ENCODE results near the gene EFCAB5.
"Not testable (repeated sequence)": the region's sequence is repeated elsewhere in the genome, so short reads cannot be mapped to it uniquely, and the experiment has no call there.

Gene EFCAB5

GRCh38 chr17:29941334-29941733 is at the start of gene EFCAB5:
Gene EFCAB5 (plus strand): TSS chr17:29941634. CDS start chr17:29941797, 163 bp downstream.
- Histone ChIP-seq H3K36me3 (no peaks in the 10 kb centered on the region), H3K27me3 (no peaks in the 10 kb centered on the region), H3K4me1 (no peaks in the 10 kb centered on the region), H3K9me3 (no peaks in the 10 kb centered on the region), H3K4me3 (no peak within 1 kb of the TSS), H3K27ac (no peak within 1 kb of the TSS)
- DNase-seq, result no peak
- TF ChIP-seq CTCF (IDR thresholded peaks at IDR 0.05), result no peak
- intact Hi-C loops (cut with DNase I; ENCODE audit: low total_unique reads), result no loop called here

GRCh38 chr17:29892201-29892600 is 49.2 kb upstream of the EFCAB5 start:
- intact Hi-C loops (cut with DNase I; ENCODE audit: low total_unique reads), result no loop called here
- H3K27ac ChIP-seq, result no peak overlapping the region
- H3K27me3 ChIP-seq, result no peaks in the 10 kb centered on the region

GRCh38 chr17:29897136-29897535 is 44.3 kb upstream of the EFCAB5 start:
- H3K4me1 ChIP-seq; DNase-seq; H3K4me3 ChIP-seq; H3K36me3 ChIP-seq; intact Hi-C loops (cut with DNase I; ENCODE audit: low total_unique reads); H3K9me3 ChIP-seq; H3K27ac ChIP-seq; H3K27me3 ChIP-seq: not testable (repeated sequence)

More at GRCh38 chr17:29892201-29892600, 49.2 kb upstream of the EFCAB5 start:
- no peak for TF ChIP-seq CTCF (IDR thresholded peaks at IDR 0.05)
- Histone ChIP-seq H3K4me1 (no peaks in the 10 kb centered on the region), H3K4me3 (no peak overlapping the region), H3K36me3 (no peaks in the 10 kb centered on the region), H3K9me3 (no peaks in the 10 kb centered on the region)
- no peak for DNase-seq

GRCh38 chr17:29903471-29903870 is 38.0 kb upstream of the EFCAB5 start:
- intact Hi-C loops (cut with DNase I; ENCODE audit: low total_unique reads), result no loop called here
- H3K4me1 ChIP-seq, result no peaks in the 10 kb centered on the region
- TF ChIP-seq CTCF (IDR thresholded peaks at IDR 0.05), result no peak
- H3K27me3 ChIP-seq, result no peaks in the 10 kb centered on the region
- no peak overlapping the region for H3K4me3 ChIP-seq
- no peak overlapping the region for H3K27ac ChIP-seq
- H3K9me3 ChIP-seq, result peaks cover 0 to 3% (median 0%) of the 10 kb centered on the region in 3 donors
- no peak for DNase-seq
- no peaks in the 10 kb centered on the region for H3K36me3 ChIP-seq

- no peaks in the 10 kb centered on the region for H3K4me1 ChIP-seq
- intact Hi-C loops (cut with DNase I; ENCODE audit: low total_unique reads), result no loop called here
- no peaks in the 10 kb centered on the region for H3K36me3 ChIP-seq
- no peaks in the 10 kb centered on the region for H3K27me3 ChIP-seq
- no peak overlapping the region for H3K4me3 ChIP-seq
- H3K27ac ChIP-seq, result no peak overlapping the region
- peaks cover 0 to 3% (median 0%) of the 10 kb centered on the region in 3 donors for H3K9me3 ChIP-seq
- TF ChIP-seq CTCF (IDR thresholded peaks at IDR 0.05), result no peak
- no peak for DNase-seq
These were observed 36.2 kb upstream of the EFCAB5 start for GRCh38 chr17:29905086-29905878.

GRCh38 chr17:29905879-29906167 is 35.6 kb upstream of the EFCAB5 start:
- Histone ChIP-seq H3K4me3 (no peak overlapping the region), H3K9me3 (peaks cover 0 to 3% (median 0%) of the 10 kb centered on the region in 3 donors), H3K27ac (no peak overlapping the region), H3K36me3 (no peaks in the 10 kb centered on the region), H3K4me1 (no peaks in the 10 kb centered on the region), H3K27me3 (no peaks in the 10 kb centered on the region)
- DNase-seq, result no peak
- TF ChIP-seq CTCF (IDR thresholded peaks at IDR 0.05), result no peak
- intact Hi-C loops (cut with DNase I; ENCODE audit: low total_unique reads), result no loop called here

Measured in tibial artery (tissue), 4 donors.